GM12891 (cell line): ENCODE data around the gene PROSER3.

Experiments used
- POLR2A ChIP-seq: IDR thresholded peaks from 2 replicates; pipeline ENCODE4 v1.6.1; 2011; ENCODE audit warnings: low read depth, low read length, control low read depth
- POLR2AphosphoS5 ChIP-seq: IDR thresholded peaks from 2 replicates; pipeline ENCODE4 v1.6.1; 2011; ENCODE audit warnings: low read depth, low read length, control low read depth
- SPI1 ChIP-seq: IDR thresholded peaks from 2 replicates; pipeline ENCODE4 v1.6.1; 2011; ENCODE audit warnings: low read depth, low read length, control low read depth

DNA sequence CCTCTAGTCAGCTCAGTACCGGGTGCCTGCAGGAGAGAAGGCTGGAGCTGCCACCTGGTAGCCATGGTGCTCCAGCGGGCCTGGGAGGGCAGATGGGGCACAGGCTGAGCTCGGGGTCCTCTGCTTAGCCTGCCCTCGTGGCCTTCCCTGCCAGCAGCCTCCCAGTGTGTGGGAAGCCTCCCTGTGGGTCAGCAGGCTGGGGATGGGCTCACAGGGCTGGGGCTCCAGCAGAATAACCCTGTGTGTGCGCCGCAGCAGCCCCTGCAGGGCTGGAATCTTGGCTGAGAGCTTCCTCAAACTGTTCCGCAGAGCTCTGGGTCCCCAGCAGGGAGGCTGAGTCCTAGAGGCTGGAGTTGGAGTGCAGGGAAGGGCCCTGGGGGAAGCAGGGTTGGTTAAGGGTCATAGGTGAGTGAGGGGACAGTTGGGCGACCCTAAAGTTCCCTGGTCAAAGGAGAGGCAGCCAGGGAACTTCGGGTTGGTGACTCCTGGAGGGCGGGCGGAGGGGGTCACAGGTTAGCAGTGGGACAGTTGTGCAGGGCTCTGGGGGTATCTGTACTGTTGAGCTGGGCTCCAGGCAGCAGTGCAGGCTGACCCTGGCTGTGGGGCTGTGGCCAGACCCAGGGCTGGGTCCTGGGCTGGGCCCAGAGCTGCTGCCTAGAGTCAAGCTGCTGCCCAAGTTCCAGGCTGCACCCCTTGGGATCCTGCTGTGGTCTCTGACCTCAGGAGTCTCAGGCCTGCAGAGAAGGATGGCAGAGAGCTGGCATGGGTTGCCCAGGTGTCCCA is 31.4 kb downstream of the PROSER3 start:
- TF ChIP-seq POLR2AphosphoS5 (no peak), POLR2A (no peak), SPI1 (no peak)
